Glomerular endothelial cell (primary cell): ENCODE data around the gene PCDHB9. TPM values are rescaled to one million over a fixed set of nuclear protein-coding genes. Genes with fewer than 3 reads are reported as not detected.
"Not testable (repeated sequence)": the region's sequence is repeated elsewhere in the genome, so short reads cannot be mapped to it uniquely, and the experiment has no call there.

ENCODE experiments used
- DNase-seq: peaks from one replicate; pipeline ENCODE4 v3.0.0-alpha.2; 2011; ENCODE audit warnings: low read depth, low spot score; ENCODE audit errors: extremely low read depth
- total RNA-seq: library from RNA; depleted of rRNA; stranded (reverse); fragments of >200 nt; gene quantifications from 2 replicates; pipeline ENCODE4 v1.2.3, GENCODE V29; 2015

PCDHB9 gene
- total RNA-seq, 1 donor from 2014 or later = 0.41 TPM

GRCh38 chr5:141184117-141184855, 2.7 kb upstream of the PCDHB9 start:
- DNase-seq = not testable (repeated sequence)

DNA sequence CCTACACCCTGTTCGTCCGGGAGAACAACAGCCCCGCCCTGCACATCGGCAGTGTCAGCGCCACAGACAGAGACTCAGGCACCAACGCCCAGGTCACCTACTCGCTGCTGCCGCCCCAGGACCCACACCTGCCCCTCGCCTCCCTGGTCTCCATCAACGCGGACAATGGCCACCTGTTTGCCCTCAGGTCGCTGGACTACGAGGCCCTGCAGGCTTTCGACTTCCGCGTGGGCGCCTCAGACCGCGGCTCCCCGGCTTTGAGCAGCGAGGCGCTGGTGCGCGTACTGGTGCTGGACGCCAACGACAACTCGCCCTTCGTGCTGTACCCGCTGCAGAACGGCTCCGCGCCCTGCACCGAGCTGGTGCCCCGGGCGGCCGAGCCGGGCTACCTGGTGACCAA, 1.7 kb downstream of the PCDHB9 start:
- not testable (repeated sequence) for DNase-seq

- not testable (repeated sequence) for DNase-seq
Measured at GRCh38 chr5:141189131-141189530, 2.2 kb downstream of the PCDHB9 start.

GRCh38 chr5:141192110-141192725, 5.3 kb downstream of the PCDHB9 start, which contains the start of gene PCDHB10:
PCDHB10 (plus strand) TSS chr5:141192353; CDS start chr5:141192553, 200 bp downstream.
- no peak for DNase-seq

- DNase-seq = not testable (repeated sequence)
Measured at GRCh38 chr5:141194332-141194731, 7.4 kb downstream of the PCDHB9 start.

GRCh38 chr5:141196363-141196762, 9.4 kb downstream of the PCDHB9 start:
- no peak for DNase-seq

DNA sequence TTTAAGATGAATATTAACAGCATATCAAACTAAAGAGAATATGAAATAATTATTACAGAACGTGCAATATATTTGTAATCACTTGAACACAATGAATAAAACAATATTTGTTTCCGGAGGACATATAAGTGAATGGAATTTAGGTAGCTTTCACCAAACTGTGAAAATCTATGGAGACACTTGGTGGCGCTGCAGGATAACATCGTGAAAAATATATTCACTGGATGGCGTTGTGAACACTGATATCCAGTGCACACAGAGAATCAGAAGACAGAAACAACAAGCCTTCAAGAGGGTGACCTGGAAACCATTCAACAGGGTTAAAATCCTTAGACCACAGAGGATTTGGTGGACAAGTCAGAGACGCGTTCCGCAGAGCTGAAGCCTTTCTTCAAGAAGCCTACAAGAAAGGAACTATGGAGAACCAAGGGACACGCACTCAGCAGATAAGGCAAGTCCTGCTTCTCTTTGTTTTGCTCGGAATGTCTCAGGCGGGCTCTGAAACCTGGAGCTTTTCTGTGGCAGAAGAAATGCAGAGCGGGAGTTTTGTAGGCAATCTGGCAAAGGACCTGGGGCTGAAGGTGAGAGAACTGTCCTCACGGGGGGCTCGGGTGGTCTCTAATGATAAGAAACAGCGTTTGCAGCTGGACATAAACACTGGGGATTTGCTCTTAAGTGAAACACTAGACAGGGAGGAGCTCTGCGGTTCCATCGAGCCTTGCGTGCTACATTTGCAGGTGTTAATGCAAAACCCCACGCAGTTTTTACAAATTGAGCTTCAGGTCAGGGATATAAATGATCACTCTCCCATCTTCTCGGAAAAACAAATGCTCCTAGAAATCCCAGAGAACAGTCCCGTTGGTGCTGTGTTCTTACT, 12.6 kb downstream of the PCDHB9 start, which contains the start of gene PCDHB11:
Gene PCDHB11 (plus strand): TSS at position 269 of the 877 bp plus-strand sequence. CDS start 148 bp downstream, at position 417.
- DNase-seq = no peak

DNA sequence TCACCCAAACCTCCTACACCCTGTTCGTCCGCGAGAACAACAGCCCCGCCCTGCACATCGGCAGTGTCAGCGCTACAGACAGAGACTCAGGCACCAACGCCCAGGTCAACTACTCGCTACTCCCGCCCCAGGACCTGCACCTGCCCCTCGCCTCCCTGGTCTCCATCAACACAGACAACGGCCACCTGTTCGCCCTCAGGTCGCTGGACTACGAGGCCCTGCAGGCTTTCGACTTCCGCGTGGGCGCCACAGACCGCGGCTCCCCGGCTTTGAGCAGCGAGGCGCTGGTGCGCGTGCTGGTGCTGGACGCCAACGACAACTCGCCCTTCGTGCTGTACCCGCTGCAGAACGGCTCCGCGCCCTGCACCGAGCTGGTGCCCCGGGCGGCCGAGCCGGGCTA, 14.2 kb downstream of the PCDHB9 start:
- not testable (repeated sequence) for DNase-seq

DNA sequence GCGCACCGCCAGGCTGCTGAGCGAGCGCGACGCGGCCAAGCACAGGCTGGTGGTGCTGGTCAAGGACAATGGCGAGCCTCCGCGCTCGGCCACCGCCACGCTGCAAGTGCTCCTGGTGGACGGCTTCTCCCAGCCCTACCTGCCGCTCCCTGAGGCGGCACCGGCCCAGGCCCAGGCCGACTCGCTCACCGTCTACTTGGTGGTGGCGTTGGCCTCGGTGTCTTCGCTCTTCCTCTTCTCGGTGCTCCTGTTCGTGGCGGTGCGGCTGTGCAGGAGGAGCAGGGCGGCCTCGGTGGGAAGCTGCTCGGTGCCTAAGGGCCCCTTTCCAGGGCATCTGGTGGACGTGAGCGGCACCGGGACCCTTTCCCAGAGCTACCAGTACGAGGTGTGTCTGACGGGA, 14.7 kb downstream of the PCDHB9 start:
- not testable (repeated sequence) for DNase-seq

- DNase-seq = no peak
Measured at GRCh38 chr5:141208478-141208877, 21.5 kb downstream of the PCDHB9 start, which contains the start of gene PCDHB12. PCDHB12 (plus strand) TSS chr5:141208719; CDS start chr5:141208908, 189 bp downstream.

DNA sequence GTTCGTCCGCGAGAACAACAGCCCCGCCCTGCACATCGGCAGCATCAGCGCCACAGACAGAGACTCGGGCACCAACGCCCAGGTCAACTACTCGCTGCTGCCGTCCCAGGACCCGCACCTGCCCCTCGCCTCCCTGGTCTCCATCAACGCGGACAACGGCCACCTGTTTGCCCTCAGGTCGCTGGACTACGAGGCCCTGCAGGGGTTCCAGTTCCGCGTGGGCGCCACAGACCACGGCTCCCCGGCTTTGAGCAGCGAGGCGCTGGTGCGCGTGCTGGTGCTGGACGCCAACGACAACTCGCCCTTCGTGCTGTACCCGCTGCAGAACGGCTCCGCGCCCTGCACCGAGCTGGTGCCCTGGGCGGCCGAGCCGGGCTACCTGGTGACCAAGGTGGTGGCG, 23.3 kb downstream of the PCDHB9 start:
- DNase-seq = not testable (repeated sequence)

DNA sequence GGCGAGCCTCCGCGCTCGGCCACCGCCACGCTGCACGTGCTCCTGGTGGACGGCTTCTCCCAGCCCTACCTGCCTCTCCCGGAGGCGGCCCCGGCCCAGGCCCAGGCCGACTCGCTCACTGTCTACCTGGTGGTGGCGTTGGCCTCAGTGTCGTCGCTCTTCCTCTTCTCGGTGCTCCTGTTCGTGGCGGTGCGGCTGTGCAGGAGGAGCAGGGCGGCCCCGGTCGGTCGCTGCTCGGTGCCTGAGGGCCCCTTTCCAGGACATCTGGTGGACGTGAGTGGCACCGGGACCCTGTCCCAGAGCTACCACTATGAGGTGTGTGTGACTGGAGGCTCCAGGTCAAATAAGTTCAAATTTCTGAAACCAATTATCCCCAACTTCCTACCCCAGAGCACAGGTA, 23.9 kb downstream of the PCDHB9 start:
- not testable (repeated sequence) for DNase-seq

GRCh38 chr5:141213656-141214339, 26.8 kb downstream of the PCDHB9 start, which contains the start of gene PCDHB13:
PCDHB13 (plus strand) TSS chr5:141213919; CDS start chr5:141214124, 205 bp downstream.
- not testable (repeated sequence) for DNase-seq

DNA sequence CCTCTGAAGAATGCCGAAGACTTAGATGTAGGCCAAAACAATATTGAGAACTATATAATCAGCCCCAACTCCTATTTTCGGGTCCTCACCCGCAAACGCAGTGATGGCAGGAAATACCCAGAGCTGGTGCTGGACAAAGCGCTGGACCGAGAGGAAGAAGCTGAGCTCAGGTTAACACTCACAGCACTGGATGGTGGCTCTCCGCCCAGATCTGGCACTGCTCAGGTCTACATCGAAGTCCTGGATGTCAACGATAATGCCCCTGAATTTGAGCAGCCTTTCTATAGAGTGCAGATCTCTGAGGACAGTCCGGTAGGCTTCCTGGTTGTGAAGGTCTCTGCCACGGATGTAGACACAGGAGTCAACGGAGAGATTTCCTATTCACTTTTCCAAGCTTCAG, 27.6 kb downstream of the PCDHB9 start:
- DNase-seq = not testable (repeated sequence)

GRCh38 chr5:141215504-141215903, 28.5 kb downstream of the PCDHB9 start:
- DNase-seq = not testable (repeated sequence)

- DNase-seq = not testable (repeated sequence)
Measured at GRCh38 chr5:141216035-141216434, 29.1 kb downstream of the PCDHB9 start.

DNA sequence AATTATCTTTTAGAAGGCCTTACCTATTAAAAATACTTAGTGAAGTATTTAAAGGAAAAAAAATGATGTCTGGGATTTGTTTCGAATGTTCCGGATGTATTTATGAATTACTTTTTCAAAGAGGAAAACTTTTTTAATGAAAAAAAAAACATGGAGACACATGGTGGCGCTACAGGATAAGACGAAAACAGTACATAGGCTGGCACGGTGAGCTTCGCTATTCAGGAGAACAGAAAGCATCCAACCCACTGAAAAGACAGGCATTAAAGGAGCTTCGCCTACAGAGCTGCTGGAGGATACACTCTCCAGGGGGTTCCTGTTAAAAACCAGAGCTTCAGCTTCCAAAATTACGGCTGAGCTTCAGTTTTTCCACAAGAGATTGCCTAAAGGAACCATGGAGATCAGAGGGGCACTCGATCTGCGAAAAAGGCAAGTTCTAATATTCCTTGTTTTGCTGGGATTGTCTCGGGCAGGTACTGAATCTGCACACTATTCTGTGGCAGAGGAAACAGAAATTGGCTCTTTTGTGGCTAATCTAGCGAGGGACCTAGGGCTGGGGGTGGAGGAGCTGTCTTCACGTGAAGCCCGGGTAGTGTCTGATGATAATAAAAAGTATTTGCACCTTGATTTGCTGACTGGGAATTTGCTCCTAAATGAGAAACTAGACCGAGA, 36.3 kb downstream of the PCDHB9 start, which contains the start of gene PCDHB14:
Gene PCDHB14 (plus strand): TSS at position 232 of the 672 bp plus-strand sequence. CDS start 163 bp downstream, at position 395.
- DNase-seq = no peak

DNA sequence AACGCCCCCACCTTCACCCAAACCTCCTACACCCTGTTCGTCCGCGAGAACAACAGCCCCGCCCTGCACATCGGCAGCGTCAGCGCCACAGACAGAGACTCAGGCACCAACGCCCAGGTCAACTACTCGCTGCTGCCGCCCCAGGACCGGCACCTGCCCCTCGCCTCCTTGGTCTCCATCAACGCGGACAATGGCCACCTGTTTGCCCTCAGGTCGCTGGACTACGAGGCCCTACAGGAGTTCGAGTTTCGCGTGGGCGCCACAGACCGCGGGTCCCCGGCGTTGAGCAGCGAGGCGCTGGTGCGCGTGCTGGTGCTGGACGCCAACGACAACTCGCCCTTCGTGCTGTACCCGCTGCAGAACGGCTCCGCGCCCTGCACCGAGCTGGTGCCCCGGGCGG, 37.9 kb downstream of the PCDHB9 start:
- not testable (repeated sequence) for DNase-seq

DNA sequence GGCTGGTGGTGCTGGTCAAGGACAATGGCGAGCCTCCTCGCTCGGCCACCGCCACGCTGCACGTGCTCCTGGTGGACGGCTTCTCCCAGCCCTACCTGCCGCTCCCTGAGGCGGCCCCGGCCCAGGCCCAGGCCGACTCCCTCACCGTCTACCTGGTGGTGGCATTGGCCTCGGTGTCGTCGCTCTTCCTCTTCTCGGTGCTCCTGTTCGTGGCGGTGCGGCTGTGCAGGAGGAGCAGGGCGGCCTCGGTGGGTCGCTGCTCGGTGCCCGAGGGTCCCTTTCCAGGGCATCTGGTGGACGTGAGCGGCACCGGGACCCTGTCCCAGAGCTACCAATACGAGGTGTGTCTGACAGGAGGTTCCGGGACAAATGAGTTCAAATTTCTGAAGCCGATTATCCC, 38.5 kb downstream of the PCDHB9 start:
- not testable (repeated sequence) for DNase-seq
